Activated CD4-positive, alpha-beta T cell treated with anti-CD3 and anti-CD28 coated beads, Interleukin-2, amount 50 U/mL, for 48 hours (primary cell): Measurements from ENCODE around the gene PPP1R12B.

ENCODE experiments used
- DNase-seq, 2 experiments: peaks; one replicate each; pipeline ENCODE4 v3.0.0-alpha.2; 2020

The PPP1R12B gene

GRCh38 chr1:202639500-202639899, 291.0 kb downstream of the PPP1R12B start:
- no peak for DNase-seq

GRCh38 chr1:202642212-202642611, 293.7 kb downstream of the PPP1R12B start:
- no peak for DNase-seq
